Adrenal gland (tissue), 12 donors: ENCODE measurements around the gene CCDC197. TPM values are rescaled to one million over a fixed set of nuclear protein-coding genes. Genes with fewer than 3 reads are reported as not detected.

ENCODE experiments used
- DNase-seq, 7 donors: peaks; one replicate each; pipeline ENCODE4 v3.0.0-alpha.2; 2019 to 2020
- H3K27ac ChIP-seq, 5 donors: fragments of 200-600 bp; sonication (generic) in 4 of 5; 1 replicate in 3 of 5; 2 replicates in 2 of 5; pipeline versions ENCODE4 v1.5.1 to v1.8.0; 2016 to 2020; ENCODE audit warnings: mild to moderate bottlenecking in 1 of 5
- H3K27me3 ChIP-seq: fragments of 200-600 bp; 2 replicates; pipeline ENCODE4 v1.8.0; 2021
- H3K36me3 ChIP-seq, 2 donors: fragments of 200-600 bp; replicated peaks in 1 of 2; 1 replicate in 1 of 2; 2 replicates in 1 of 2; pipeline versions ENCODE4 v1.5.1 to v1.8.0; 2018 to 2022
- H3K4me1 ChIP-seq, 2 donors: fragments of 200-600 bp; replicated peaks in 1 of 2; 1 replicate in 1 of 2; 2 replicates in 1 of 2; pipeline versions ENCODE4 v1.5.1 to v1.8.0; 2018 to 2021
- H3K4me3 ChIP-seq, 4 donors: fragments of 200-600 bp; sonication (generic) in 3 of 4; one replicate each; pipeline ENCODE4 v1.5.1; 2016 to 2018
- H3K9me3 ChIP-seq, 3 donors: fragments of 200-600 bp; sonication (generic) in 1 of 3; replicated peaks in 1 of 3; 1 replicate in 2 of 3; 2 replicates in 1 of 3; pipeline versions ENCODE4 v1.5.1 to v1.8.0; 2016 to 2021
- POLR2A ChIP-seq, 2 donors: fragments of 450-650 bp; IDR thresholded peaks; one replicate each; pipeline ENCODE4 v1.6.1; 2017; ENCODE audit warnings: antibody characterized with exemption in 2 of 2, mild to moderate bottlenecking in 2 of 2, moderate library complexity in 1 of 2
- WGBS, 4 donors: extraction: QIAGEN DNeasy Blood & Tissue Kit in 2 of 4; methylation state at CpG; one replicate each; pipeline versions ENCODE4 v1.1.5 to v1.1.7; 2013 to 2017; 5-methylcytosine and 5-hydroxymethylcytosine counted together
- intact Hi-C, 2 donors: fragments of 100-400 bp; cut with DNase I; formaldehyde crosslinking; loops; one replicate each; pipeline versions ENCODE4 v1.14.1 to v1.15.0; 2022 to 2023
- polyA plus RNA-seq, 3 donors: library from polyadenylated mRNA; stranded (reverse); fragments of 200-250 nt in 2 of 3; fragments of 350-450 nt in 1 of 3; fragmentation: Illumina TruSeq in 1 of 3; extraction: RNeasy Lipid Tissue Mini Kit (QIAGEN cat#74804) in 1 of 3; gene quantifications; one replicate each; pipeline ENCODE4 v1.2.3, GENCODE V29; 2013 to 2014
- total RNA-seq, 9 donors: library from RNA; depleted of rRNA in 4 of 9; stranded (reverse); fragments of >200 nt in 4 of 9; fragments of 120-200 nt in 1 of 9; fragmentation: NEBNext Ultra II Directional in 1 of 9; extraction: Animal tissue kit (Norgen Biotek cat#: 25700) in 1 of 9; gene quantifications; one replicate each; pipeline versions ENCODE4 v1.1.0 to v1.2.4, GENCODE V29; 2013 to 2023
- TF ChIP-seq, protein P1 (sequence below), 6 experiments: fragments of 450-650 bp in 4 of 6; fragments of 200-600 bp in 2 of 6; sonication (generic) in 1 of 6; IDR thresholded peaks; 1 replicate in 5 of 6; 2 replicates in 1 of 6; pipeline versions ENCODE4 v1.5.1 to v1.8.0; 2016 to 2021; ENCODE audit warnings: antibody characterized with exemption in 6 of 6, mild to moderate bottlenecking in 2 of 6, moderate library complexity in 1 of 6
- donor health status: healthy with polysubstance abuse.
- donor health status: Bipolar disorder and iron deficiency.
- donor health status: DM: yes; HTN: yes; CAD: no.
- donor health status: DM: no; HTN: no; CAD: no.
- donor health status: DM: no; HTN: no; CAD: no.
- donor health status: DM: yes; HTN: yes; CAD: no.

The CCDC197 gene
- total and polyA plus RNA-seq, 12 donors: not detected

DNA sequence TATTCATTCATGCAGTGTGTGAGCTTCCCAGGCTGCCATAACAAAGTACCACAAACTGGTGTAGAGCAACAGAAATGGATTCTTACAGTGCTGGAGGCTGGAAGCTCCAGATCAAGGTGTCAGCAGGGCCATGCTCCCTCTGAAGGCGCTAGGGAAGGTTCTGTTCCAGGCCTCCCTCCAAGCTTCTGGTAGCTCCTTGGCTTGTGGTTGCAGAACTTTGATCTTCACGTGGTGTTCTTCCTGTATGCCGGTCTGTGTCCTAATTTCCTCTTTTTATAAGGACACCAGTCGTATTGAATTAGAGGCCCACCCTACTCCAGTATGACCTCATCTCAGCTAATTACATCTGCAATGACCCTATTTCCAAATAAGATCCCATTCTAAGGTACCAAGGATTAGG is 32.2 kb downstream of the CCDC197 start:
- Histone ChIP-seq H3K4me3 (no peak overlapping the region), H3K4me1 (peaks cover 0 to 12% of the 10 kb centered on the region in 2 donors), H3K9me3 (no peaks in the 10 kb centered on the region), H3K36me3 (no peaks in the 10 kb centered on the region), H3K27ac (no peak overlapping the region), H3K27me3 (no peaks in the 10 kb centered on the region)
- no peak for DNase-seq
- WGBS, 4 donors: 64 to 74% (median 71%) methylated on average over 4 of the region's 4 CpGs
- TF ChIP-seq POLR2A (IDR thresholded peaks at IDR 0.05): no peak
- TF ChIP-seq, protein P1, sequence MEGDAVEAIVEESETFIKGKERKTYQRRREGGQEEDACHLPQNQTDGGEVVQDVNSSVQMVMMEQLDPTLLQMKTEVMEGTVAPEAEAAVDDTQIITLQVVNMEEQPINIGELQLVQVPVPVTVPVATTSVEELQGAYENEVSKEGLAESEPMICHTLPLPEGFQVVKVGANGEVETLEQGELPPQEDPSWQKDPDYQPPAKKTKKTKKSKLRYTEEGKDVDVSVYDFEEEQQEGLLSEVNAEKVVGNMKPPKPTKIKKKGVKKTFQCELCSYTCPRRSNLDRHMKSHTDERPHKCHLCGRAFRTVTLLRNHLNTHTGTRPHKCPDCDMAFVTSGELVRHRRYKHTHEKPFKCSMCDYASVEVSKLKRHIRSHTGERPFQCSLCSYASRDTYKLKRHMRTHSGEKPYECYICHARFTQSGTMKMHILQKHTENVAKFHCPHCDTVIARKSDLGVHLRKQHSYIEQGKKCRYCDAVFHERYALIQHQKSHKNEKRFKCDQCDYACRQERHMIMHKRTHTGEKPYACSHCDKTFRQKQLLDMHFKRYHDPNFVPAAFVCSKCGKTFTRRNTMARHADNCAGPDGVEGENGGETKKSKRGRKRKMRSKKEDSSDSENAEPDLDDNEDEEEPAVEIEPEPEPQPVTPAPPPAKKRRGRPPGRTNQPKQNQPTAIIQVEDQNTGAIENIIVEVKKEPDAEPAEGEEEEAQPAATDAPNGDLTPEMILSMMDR (IDR thresholded peaks at IDR 0.05): no peak
- intact Hi-C loops: no loop called here

DNA sequence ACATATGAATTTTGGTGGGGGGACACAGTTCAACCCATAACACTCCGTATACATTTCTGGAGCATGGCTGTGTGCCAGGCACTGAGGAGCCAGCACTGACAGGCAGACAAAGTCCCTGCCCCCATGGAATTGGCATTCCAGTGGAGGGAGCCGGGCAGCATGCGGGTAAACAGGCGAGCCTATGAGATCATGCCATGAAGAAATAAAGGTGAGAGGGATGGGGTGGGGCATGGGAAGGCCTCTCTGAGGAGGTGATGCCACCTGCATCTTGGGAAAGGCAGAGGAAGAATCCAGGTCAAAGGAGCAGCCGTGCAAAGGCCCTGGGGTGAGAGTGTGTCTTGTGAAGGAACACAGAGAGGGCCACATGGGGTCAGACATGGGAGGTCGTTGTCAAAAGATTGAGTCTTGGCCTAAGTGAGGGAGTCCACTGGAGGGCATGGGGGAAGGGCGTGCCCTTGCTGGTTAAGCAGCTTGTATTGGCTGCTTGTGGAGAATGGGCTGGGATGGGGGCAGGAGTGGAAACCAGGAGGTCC is 32.6 kb downstream of the CCDC197 start:
- WGBS, 4 donors: 89 to 93% (median 92%) methylated on average over 7 of the region's 7 CpGs
- Histone ChIP-seq H3K27me3 (no peaks in the 10 kb centered on the region), H3K36me3 (no peaks in the 10 kb centered on the region), H3K9me3 (no peaks in the 10 kb centered on the region), H3K27ac (no peak overlapping the region), H3K4me3 (no peak overlapping the region), H3K4me1 (peaks cover 0 to 12% of the 10 kb centered on the region in 2 donors)
- intact Hi-C loops: loop anchor here in 1 of 2 donors (5.0 kb wide), 1 partner anchor 153 kb away; no protein-coding TSS in a partner anchor
- TF ChIP-seq, protein P1 (IDR thresholded peaks at IDR 0.05): no peak
- no peak for TF ChIP-seq POLR2A (IDR thresholded peaks at IDR 0.05)
- DNase-seq: no peak

DNA sequence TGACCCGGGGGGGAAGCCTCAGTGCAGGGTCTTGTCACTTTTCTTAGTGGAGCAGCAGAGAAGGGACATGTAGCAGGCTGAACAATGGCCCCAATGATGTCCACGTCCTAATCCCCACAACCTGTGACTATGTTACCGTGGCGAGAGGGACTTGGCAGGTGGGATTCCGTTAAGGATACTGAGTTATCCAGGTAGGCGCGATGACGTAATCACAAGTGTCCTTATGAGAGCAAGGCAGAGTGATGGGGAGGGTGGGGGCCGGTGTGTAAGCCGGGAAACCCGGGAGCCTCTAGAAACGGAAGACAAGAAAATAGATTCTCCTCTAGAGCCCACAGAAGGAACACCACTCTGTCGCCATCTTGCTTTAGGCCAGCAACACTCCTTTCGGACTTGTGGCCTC is 33.5 kb downstream of the CCDC197 start:
- 86 to 94% (median 91%) methylated on average over 14 of the region's 14 CpGs for WGBS, 4 donors
- DNase-seq: no peak
- Histone ChIP-seq H3K27me3 (no peaks in the 10 kb centered on the region), H3K9me3 (no peaks in the 10 kb centered on the region), H3K27ac (no peak overlapping the region), H3K4me3 (no peak overlapping the region), H3K36me3 (no peaks in the 10 kb centered on the region), H3K4me1 (peaks cover 0 to 12% of the 10 kb centered on the region in 2 donors)
- no peak for TF ChIP-seq POLR2A (IDR thresholded peaks at IDR 0.05)
- TF ChIP-seq, protein P1 (IDR thresholded peaks at IDR 0.05): no peak
- intact Hi-C loops: loop anchor here in 1 of 2 donors (5.0 kb wide), 1 partner anchor 152 kb away; no protein-coding TSS in a partner anchor

DNA sequence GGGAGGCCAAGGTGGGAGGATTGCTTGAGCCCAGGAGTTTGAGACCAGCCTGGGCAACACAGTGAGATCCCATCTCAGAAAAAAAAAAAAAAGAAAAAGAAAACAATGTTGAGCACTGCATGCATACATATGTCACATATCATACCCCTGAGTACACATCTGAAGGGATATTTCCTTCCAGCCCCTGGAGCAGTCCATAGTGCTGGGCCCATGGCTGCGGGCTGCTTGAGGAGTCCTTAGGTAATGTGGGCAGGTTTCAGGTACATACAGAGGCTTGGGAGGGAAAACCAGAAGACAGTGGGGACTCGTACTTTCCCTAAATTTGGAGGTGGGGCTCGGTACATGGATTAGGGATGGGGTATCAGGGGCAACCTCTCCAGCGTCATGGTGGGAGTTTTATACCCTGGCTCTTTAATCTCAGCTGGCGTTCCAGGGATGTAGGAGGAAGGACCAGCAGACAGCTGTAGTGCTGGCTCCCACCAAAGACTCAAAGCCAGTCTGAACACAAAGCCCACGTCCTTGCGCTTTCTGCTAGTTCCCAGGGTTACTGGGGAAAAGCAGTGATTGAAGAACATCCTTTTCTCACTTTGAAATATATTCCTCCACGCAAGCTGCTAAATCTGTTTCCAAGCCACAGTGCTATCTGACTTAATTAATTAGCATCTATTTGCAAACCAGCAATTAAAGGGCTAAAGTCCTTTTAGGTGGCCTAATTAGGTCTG is 34.2 kb downstream of the CCDC197 start:
- Histone ChIP-seq H3K4me3 (no peak overlapping the region), H3K36me3 (no peaks in the 10 kb centered on the region), H3K4me1 (peaks cover 0 to 12% of the 10 kb centered on the region in 2 donors), H3K9me3 (no peaks in the 10 kb centered on the region), H3K27me3 (no peaks in the 10 kb centered on the region), H3K27ac (no peak overlapping the region)
- TF ChIP-seq POLR2A (IDR thresholded peaks at IDR 0.05): no peak
- TF ChIP-seq, protein P1 (IDR thresholded peaks at IDR 0.05): no peak
- WGBS, 4 donors: 89 to 93% (median 91%) methylated on average over 8 of the region's 8 CpGs
- DNase-seq: no peak
- intact Hi-C loops: loop anchor here in 1 of 2 donors (5.0 kb wide), 1 partner anchor 151 kb away; no protein-coding TSS in a partner anchor
